SK-N-SH treated with all-trans-retinoic acid at 6 μM for 48 hours (cell line): Measurements from ENCODE around the gene KIF11.

ENCODE experiments used
- ATAC-seq: fragments of 200-7000 bp; cut with Tn5 transposase; 3 replicates; pipeline ENCODE4 v1.9.1; 2020; ENCODE audit warnings: mild to moderate bottlenecking, moderate library complexity
- ARNTL ChIP-seq: fragments of 450-650 bp; formaldehyde crosslinking; IDR thresholded peaks from 2 replicates; pipeline ENCODE4 v1.5.0; 2020; ENCODE audit warnings: low read depth, mild to moderate bottlenecking, moderate library complexity, borderline replicate concordance
- BACH2 ChIP-seq: fragments of 250-450 bp; sonication (Bioruptor Pico); IDR thresholded peaks from 2 replicates; pipeline ENCODE4 v1.9.0; 2021; ENCODE audit warnings: mild to moderate bottlenecking, borderline replicate concordance
- CSDC2 ChIP-seq: fragments of 250-450 bp; sonication (Bioruptor Pico); IDR thresholded peaks from 2 replicates; pipeline ENCODE4 v1.5.0; 2020; ENCODE audit warnings: mild to moderate bottlenecking, moderate library complexity
- ESRRG ChIP-seq: fragments of 250-450 bp; sonication (Bioruptor Pico); IDR thresholded peaks from 2 replicates; pipeline ENCODE4 v1.6.1; 2021; ENCODE audit warnings: mild to moderate bottlenecking
- ISL1 ChIP-seq: fragments of 250-450 bp; sonication (Bioruptor Pico); IDR thresholded peaks from 2 replicates; pipeline ENCODE4 v2.1.2; 2022; ENCODE audit warnings: mild to moderate bottlenecking, moderate library complexity
- OSR1 ChIP-seq: fragments of 250-450 bp; sonication (Bioruptor Pico); IDR thresholded peaks from 2 replicates; pipeline ENCODE4 v1.8.0; 2022; ENCODE audit warnings: moderate library complexity, mild to moderate bottlenecking, inconsistent platforms
- PPARA ChIP-seq: fragments of 250-450 bp; sonication (Bioruptor Pico); IDR thresholded peaks from 2 replicates; pipeline ENCODE4 v1.5.0; 2020; ENCODE audit warnings: mild to moderate bottlenecking, borderline replicate concordance
- RARB ChIP-seq: fragments of 250-450 bp; sonication (Bioruptor Pico); IDR thresholded peaks from 2 replicates; pipeline ENCODE4 v1.8.0; 2021; ENCODE audit warnings: mild to moderate bottlenecking, moderate library complexity
- SNAI2 ChIP-seq: fragments of 250-450 bp; sonication (Bioruptor Pico); IDR thresholded peaks from 2 replicates; pipeline ENCODE4 v1.5.0; 2020; ENCODE audit warnings: mild to moderate bottlenecking, moderate library complexity
- TCF4 ChIP-seq: fragments of 250-450 bp; sonication (Bioruptor Pico); IDR thresholded peaks from 2 replicates; pipeline ENCODE4 v1.8.0; 2021; ENCODE audit warnings: mild to moderate bottlenecking, moderate library complexity, borderline replicate concordance
- TOX ChIP-seq: fragments of 250-450 bp; sonication (Bioruptor Pico); IDR thresholded peaks from 2 replicates; pipeline ENCODE4 v1.8.0; 2021; ENCODE audit warnings: mild to moderate bottlenecking, moderate library complexity, borderline replicate concordance
- ZC3H10 ChIP-seq: fragments of 250-450 bp; sonication (Bioruptor Pico); IDR thresholded peaks from 2 replicates; pipeline ENCODE4 v1.5.1; 2021; ENCODE audit warnings: mild to moderate bottlenecking, moderate library complexity
- ZFP3 ChIP-seq: fragments of 250-450 bp; sonication (Bioruptor Pico); IDR thresholded peaks from 2 replicates; pipeline ENCODE4 v1.5.0; 2020; ENCODE audit warnings: mild to moderate bottlenecking, moderate library complexity
- ZFP30 ChIP-seq: fragments of 450-650 bp; formaldehyde crosslinking; IDR thresholded peaks from 2 replicates; pipeline ENCODE4 v1.5.0; 2022; ENCODE audit warnings: mild to moderate bottlenecking, moderate library complexity
- ZNF565 ChIP-seq: fragments of 450-650 bp; formaldehyde crosslinking; conservative IDR thresholded peaks from 2 replicates; pipeline ENCODE4 v1.5.0; 2020; ENCODE audit warnings: low read depth, mild to moderate bottlenecking, moderate library complexity
- ZNF70 ChIP-seq: fragments of 450-650 bp; formaldehyde crosslinking; IDR thresholded peaks from 2 replicates; pipeline ENCODE4 v1.5.0; 2020; ENCODE audit warnings: mild to moderate bottlenecking, moderate library complexity
- ZNF8 ChIP-seq: fragments of 450-650 bp; formaldehyde crosslinking; IDR thresholded peaks from 2 replicates; pipeline ENCODE4 v1.5.0; 2020; ENCODE audit warnings: mild to moderate bottlenecking, moderate library complexity
- TF ChIP-seq, protein P1 (sequence below): fragments of 250-450 bp; sonication (Bioruptor Pico); IDR thresholded peaks from 2 replicates; pipeline ENCODE4 v1.5.0; 2020; ENCODE audit warnings: mild to moderate bottlenecking, moderate library complexity
- TF ChIP-seq, protein P2 (sequence below): fragments of 250-450 bp; sonication (Bioruptor Pico); IDR thresholded peaks from 2 replicates; pipeline ENCODE4 v1.8.0; 2020; ENCODE audit warnings: mild to moderate bottlenecking, moderate library complexity, borderline replicate concordance
- TF ChIP-seq, protein P3 (sequence below): fragments of 250-450 bp; sonication (Bioruptor Pico); IDR thresholded peaks from 2 replicates; pipeline ENCODE4 v1.5.1; 2020; ENCODE audit warnings: low read depth, mild to moderate bottlenecking, moderate library complexity
- TF ChIP-seq, protein P4 (sequence below): fragments of 250-450 bp; sonication (Bioruptor Pico); IDR thresholded peaks from 2 replicates; pipeline ENCODE4 v1.8.0; 2021; ENCODE audit warnings: low read depth, mild to moderate bottlenecking, moderate library complexity, borderline replicate concordance
- TF ChIP-seq, protein P5 (sequence below): fragments of 250-450 bp; sonication (Bioruptor Pico); IDR thresholded peaks from 2 replicates; pipeline ENCODE4 v1.5.1; 2021; ENCODE audit warnings: mild to moderate bottlenecking, moderate library complexity

Gene KIF11

DNA sequence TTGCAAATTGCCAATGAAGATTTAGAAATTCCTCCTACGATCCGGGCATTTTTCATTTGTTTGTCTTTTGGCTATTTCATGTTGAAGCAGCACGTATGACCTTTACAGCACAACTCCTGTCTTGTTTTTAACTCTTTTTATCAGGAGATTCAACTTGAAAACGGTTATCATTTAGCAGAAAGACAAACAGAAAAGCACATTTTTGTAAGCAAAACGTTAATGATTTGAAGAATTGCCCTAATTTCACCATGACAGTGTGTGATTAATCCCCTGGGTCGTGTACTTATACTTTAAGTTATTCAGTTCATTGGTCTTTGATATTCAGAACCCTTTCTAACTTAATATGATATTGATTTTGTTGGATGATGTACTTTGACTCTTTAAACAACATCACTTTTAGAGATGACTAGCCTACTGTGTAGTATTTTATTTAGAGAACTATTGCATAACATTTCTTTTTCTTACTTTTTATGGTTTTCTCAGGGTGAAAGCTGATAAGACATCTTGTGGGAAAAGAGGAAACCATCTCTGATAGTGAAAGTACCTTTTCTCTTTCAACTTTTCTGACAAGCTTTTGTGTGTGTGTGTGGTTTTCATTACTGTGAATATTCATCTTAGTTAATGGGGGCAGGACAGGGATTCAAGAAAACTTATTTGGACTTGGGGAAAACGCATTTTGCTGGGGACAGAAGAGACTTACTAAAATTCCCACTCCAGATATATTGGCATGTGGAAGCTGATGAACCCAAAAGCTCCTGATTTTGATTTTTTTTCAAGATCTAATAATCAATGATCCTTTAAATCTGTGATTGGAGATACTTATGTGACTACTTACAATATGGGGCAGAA, 105.0 kb downstream of the KIF11 start:
- no peak for TF ChIP-seq SNAI2
- no peak for TF ChIP-seq ZNF565
- TF ChIP-seq, protein P1, sequence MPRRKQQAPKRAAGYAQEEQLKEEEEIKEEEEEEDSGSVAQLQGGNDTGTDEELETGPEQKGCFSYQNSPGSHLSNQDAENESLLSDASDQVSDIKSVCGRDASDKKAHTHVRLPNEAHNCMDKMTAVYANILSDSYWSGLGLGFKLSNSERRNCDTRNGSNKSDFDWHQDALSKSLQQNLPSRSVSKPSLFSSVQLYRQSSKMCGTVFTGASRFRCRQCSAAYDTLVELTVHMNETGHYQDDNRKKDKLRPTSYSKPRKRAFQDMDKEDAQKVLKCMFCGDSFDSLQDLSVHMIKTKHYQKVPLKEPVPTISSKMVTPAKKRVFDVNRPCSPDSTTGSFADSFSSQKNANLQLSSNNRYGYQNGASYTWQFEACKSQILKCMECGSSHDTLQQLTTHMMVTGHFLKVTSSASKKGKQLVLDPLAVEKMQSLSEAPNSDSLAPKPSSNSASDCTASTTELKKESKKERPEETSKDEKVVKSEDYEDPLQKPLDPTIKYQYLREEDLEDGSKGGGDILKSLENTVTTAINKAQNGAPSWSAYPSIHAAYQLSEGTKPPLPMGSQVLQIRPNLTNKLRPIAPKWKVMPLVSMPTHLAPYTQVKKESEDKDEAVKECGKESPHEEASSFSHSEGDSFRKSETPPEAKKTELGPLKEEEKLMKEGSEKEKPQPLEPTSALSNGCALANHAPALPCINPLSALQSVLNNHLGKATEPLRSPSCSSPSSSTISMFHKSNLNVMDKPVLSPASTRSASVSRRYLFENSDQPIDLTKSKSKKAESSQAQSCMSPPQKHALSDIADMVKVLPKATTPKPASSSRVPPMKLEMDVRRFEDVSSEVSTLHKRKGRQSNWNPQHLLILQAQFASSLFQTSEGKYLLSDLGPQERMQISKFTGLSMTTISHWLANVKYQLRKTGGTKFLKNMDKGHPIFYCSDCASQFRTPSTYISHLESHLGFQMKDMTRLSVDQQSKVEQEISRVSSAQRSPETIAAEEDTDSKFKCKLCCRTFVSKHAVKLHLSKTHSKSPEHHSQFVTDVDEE (CRISPR knock-in tag) = no peak
- no peak for TF ChIP-seq ZNF70 (CRISPR knock-in tag)
- TF ChIP-seq, protein P2, sequence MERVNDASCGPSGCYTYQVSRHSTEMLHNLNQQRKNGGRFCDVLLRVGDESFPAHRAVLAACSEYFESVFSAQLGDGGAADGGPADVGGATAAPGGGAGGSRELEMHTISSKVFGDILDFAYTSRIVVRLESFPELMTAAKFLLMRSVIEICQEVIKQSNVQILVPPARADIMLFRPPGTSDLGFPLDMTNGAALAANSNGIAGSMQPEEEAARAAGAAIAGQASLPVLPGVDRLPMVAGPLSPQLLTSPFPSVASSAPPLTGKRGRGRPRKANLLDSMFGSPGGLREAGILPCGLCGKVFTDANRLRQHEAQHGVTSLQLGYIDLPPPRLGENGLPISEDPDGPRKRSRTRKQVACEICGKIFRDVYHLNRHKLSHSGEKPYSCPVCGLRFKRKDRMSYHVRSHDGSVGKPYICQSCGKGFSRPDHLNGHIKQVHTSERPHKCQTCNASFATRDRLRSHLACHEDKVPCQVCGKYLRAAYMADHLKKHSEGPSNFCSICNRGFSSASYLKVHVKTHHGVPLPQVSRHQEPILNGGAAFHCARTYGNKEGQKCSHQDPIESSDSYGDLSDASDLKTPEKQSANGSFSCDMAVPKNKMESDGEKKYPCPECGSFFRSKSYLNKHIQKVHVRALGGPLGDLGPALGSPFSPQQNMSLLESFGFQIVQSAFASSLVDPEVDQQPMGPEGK (CRISPR knock-in tag) = no peak
- TF ChIP-seq ESRRG (CRISPR knock-in tag) = no peak
- TF ChIP-seq, protein P3, sequence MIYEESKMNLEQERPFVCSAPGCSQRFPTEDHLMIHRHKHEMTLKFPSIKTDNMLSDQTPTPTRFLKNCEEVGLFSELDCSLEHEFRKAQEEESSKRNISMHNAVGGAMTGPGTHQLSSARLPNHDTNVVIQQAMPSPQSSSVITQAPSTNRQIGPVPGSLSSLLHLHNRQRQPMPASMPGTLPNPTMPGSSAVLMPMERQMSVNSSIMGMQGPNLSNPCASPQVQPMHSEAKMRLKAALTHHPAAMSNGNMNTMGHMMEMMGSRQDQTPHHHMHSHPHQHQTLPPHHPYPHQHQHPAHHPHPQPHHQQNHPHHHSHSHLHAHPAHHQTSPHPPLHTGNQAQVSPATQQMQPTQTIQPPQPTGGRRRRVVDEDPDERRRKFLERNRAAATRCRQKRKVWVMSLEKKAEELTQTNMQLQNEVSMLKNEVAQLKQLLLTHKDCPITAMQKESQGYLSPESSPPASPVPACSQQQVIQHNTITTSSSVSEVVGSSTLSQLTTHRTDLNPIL = no peak
- TF ChIP-seq BACH2 (CRISPR knock-in tag) = no peak
- no peak for TF ChIP-seq TCF4 (CRISPR knock-in tag)
- no peak for TF ChIP-seq RARB (CRISPR knock-in tag)
- no peak for TF ChIP-seq ZNF8 (CRISPR knock-in tag)
- TF ChIP-seq PPARA (CRISPR knock-in tag) = no peak
- no peak for TF ChIP-seq OSR1 (CRISPR knock-in tag)
- no peak for TF ChIP-seq ISL1 (CRISPR knock-in tag)
- no peak for TF ChIP-seq CSDC2 (CRISPR knock-in tag)
- TF ChIP-seq ZFP3 (CRISPR knock-in tag) = no peak
- no peak for TF ChIP-seq ARNTL (CRISPR knock-in tag)
- TF ChIP-seq, protein P4, sequence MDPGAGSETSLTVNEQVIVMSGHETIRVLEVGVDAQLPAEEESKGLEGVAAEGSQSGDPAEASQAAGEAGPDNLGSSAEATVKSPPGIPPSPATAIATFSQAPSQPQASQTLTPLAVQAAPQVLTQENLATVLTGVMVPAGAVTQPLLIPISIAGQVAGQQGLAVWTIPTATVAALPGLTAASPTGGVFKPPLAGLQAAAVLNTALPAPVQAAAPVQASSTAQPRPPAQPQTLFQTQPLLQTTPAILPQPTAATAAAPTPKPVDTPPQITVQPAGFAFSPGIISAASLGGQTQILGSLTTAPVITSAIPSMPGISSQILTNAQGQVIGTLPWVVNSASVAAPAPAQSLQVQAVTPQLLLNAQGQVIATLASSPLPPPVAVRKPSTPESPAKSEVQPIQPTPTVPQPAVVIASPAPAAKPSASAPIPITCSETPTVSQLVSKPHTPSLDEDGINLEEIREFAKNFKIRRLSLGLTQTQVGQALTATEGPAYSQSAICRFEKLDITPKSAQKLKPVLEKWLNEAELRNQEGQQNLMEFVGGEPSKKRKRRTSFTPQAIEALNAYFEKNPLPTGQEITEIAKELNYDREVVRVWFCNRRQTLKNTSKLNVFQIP (CRISPR knock-in tag) = no peak
- TF ChIP-seq, all 23 proteins: peak for 0
- ATAC-seq = no peak

DNA sequence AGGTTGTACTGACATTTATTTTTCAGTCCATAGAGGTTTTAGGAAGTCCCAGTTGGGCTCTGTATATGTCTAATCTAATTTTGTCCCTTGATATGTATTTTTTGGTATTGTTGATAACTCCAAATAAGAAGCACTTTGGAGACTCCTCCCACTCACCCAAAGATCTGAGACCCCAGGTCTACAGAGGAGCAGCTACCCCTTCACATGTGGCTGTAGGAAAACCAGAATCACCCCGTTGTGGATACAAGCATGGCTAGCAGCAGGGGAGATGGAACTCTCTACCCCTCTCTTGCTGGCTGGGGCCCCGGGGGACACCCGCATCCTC, 106.2 kb downstream of the KIF11 start:
- TF ChIP-seq, protein P4 (CRISPR knock-in tag) = no peak
- TF ChIP-seq ZFP30 (CRISPR knock-in tag) (no peak), CSDC2 (CRISPR knock-in tag) (no peak), ZNF70 (CRISPR knock-in tag) (no peak), TOX (no peak), PPARA (CRISPR knock-in tag) (no peak), ZC3H10 (CRISPR knock-in tag) (no peak), ZFP3 (CRISPR knock-in tag) (no peak), RARB (CRISPR knock-in tag) (no peak), ISL1 (CRISPR knock-in tag) (no peak), ESRRG (CRISPR knock-in tag) (no peak), ARNTL (CRISPR knock-in tag) (no peak), ZNF8 (CRISPR knock-in tag) (no peak), OSR1 (CRISPR knock-in tag) (no peak)
- TF ChIP-seq, protein P3 = no peak
- TF ChIP-seq, protein P1 (CRISPR knock-in tag) = no peak
- TF ChIP-seq, protein P5, sequence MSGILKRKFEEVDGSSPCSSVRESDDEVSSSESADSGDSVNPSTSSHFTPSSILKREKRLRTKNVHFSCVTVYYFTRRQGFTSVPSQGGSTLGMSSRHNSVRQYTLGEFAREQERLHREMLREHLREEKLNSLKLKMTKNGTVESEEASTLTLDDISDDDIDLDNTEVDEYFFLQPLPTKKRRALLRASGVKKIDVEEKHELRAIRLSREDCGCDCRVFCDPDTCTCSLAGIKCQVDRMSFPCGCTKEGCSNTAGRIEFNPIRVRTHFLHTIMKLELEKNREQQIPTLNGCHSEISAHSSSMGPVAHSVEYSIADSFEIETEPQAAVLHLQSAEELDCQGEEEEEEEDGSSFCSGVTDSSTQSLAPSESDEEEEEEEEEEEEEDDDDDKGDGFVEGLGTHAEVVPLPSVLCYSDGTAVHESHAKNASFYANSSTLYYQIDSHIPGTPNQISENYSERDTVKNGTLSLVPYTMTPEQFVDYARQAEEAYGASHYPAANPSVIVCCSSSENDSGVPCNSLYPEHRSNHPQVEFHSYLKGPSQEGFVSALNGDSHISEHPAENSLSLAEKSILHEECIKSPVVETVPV (CRISPR knock-in tag) = no peak
- ATAC-seq = peak; percentile 45
